Measurements from ENCODE around the gene ZNF33A. TPM values are rescaled to one million over a fixed set of nuclear protein-coding genes. Genes with fewer than 3 reads are reported as not detected.
"Not testable (repeated sequence)": the region's sequence is repeated elsewhere in the genome, so short reads cannot be mapped to it uniquely, and the experiment has no call there.

ZNF33A gene
- total RNA-seq (10 to 100 TPM; 17.6 to 26.5 (median 25.2) TPM), polyA plus RNA-seq (9.5 TPM)
- long read RNA-seq, donor 1, full-length matches to known transcripts: 16 of 25 reads
- long read RNA-seq, donor 1, partial matches to known transcripts: 0 of 25 reads
- long read RNA-seq, donor 1, other reads (novel, unspliced or antisense): 9 of 25 reads
- long read RNA-seq, donor 2, full-length matches to known transcripts: 6 of 13 reads
- long read RNA-seq, donor 2, partial matches to known transcripts: 0 of 13 reads
- long read RNA-seq, donor 2, other reads (novel, unspliced or antisense): 7 of 13 reads
- long read RNA-seq, donor 3, full-length matches to known transcripts: 18 of 31 reads
- long read RNA-seq, donor 3, partial matches to known transcripts: 0 of 31 reads
- long read RNA-seq, donor 3, other reads (novel, unspliced or antisense): 13 of 31 reads
- long read RNA-seq, donor 4, full-length matches to known transcripts: 4 of 4 reads
- long read RNA-seq, donor 4, partial matches to known transcripts: 0 of 4 reads
- long read RNA-seq, donor 4, other reads (novel, unspliced or antisense): 0 of 4 reads

DNA sequence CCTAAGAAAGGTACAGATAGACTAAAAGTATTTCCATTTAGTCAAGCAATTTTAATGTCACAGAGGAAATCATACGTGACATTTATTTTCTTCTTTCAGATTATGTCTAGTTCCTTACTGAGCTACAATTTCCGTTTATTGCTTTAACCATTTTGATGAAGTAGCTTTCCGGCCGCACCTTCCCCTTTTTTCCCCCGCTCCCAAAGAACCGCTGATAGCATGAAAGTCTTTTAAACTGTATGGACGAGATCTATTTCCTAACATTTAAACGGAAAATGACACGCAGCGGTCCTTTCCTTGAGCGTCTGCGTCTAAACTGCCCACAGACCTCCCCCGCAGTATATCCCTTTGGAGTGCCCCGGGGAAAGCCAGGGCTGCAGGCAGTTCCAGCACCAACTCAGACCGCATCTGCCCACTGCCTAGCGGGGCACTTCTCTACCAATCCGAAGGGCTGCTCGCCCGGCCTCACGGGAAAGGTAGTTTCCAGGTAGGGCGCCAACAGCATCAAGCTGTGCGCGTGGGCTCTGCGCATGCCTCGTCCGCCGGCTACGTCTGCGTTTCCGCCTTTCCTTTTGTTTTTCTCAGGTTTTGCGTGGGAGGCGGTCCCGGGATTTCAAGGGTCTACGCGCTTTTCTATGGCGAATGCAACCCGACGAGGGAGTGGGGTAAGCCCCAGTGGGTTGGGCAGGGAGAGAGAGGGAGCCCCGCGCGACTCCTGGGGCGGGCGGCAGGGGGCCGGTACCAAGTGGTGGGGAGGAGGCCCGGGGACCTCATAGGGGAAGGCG lies at the start of gene ZNF33A:
Gene ZNF33A (plus strand): TSS at position 557 of the 785 bp plus-strand sequence. CDS start 1,667 bp downstream, outside the sequence.
- Histone ChIP-seq H3K4me1 (ENCODE audit: control insufficient read depth, insufficient read depth, low read length) (no peaks in the 10 kb centered on the region), H3K27ac (ENCODE audit: low read length) (peak within 1 kb of the TSS; percentile 82), H3K9me3 (ENCODE audit: control insufficient read depth, low read length) (no peaks in the 10 kb centered on the region), H3K4me3 (ENCODE audit: low read length) (peak within 1 kb of the TSS; percentile 66), H3K27me3 (ENCODE audit: control insufficient read depth, insufficient read depth) (no peaks in the 10 kb centered on the region)
- WGBS: under 1% methylated on average over 46 of the region's 46 CpGs
- DNase-seq (peak; percentile 91 to 96 (median 96)), ATAC-seq (peak; percentile 97 to 98)
- intact Hi-C loops (cut with DNase I): loop anchor here in 1 of 4 donors (2.0 kb wide), 1 partner anchor 34 kb away; the partner anchor contains the start of gene ZNF25

DNA sequence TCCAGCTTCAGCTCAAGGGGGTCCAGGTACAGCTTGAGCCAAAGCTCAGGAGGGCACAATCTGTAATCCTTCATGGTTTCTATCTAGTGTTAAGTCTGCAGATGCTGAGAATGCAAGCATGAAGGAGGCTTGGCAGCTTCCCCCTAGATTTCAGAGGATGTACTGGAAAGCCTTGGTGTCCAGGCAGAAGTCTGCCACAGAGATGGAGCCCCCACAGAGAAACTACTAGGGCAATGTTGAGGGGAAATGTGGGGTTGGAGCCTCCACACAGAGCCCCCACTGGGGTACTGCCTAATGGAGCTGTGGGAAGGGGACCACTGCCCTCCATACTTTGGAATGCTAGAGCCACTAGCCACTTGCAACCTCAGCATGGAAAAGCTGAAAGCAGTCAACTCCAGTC lies 45.5 kb upstream of the ZNF33A start:
- intact Hi-C loops (cut with DNase I): no loop called here
- no peak for ATAC-seq
- no peaks in the 10 kb centered on the region for H3K9me3 ChIP-seq (ENCODE audit: control insufficient read depth, low read length)
- H3K27ac ChIP-seq (ENCODE audit: low read length): no peak overlapping the region
- no peak overlapping the region for H3K4me3 ChIP-seq (ENCODE audit: low read length)
- no peak for DNase-seq
- H3K27me3 ChIP-seq (ENCODE audit: control insufficient read depth, insufficient read depth): no peaks in the 10 kb centered on the region
- no peaks in the 10 kb centered on the region for H3K4me1 ChIP-seq (ENCODE audit: control insufficient read depth, insufficient read depth, low read length)

DNA sequence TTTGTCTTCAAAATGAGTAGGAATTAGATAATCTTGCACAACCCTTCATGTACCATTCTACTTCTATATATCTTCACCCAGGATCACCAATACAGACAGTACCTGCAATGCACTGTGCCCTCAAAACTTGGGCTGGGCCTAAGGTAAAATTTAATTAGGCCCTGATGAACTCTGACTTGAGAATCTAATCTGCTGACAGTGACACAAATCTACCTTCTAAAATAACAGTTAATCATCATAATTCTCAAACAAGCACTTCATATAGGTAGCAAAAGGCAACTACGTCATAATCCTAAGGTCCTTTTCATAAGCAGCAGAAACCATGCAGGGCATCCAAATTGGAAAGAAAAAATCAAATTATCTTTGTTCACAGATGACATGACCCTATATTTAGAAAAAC lies 38.1 kb upstream of the ZNF33A start:
- intact Hi-C loops (cut with DNase I): loop anchor here in 2 of 4 donors (10.0 kb wide), 2 partner anchors 118 to 122 kb away; partner anchors contain the start of genes ZNF248 (in 1 of the 2) and ZNF37A (in 1 of the 2)
- ATAC-seq (no peak), DNase-seq (no peak)
- Histone ChIP-seq H3K4me1 (ENCODE audit: control insufficient read depth, insufficient read depth, low read length) (no peaks in the 10 kb centered on the region), H3K9me3 (ENCODE audit: control insufficient read depth, low read length) (no peaks in the 10 kb centered on the region), H3K27ac (ENCODE audit: low read length) (no peak overlapping the region), H3K4me3 (ENCODE audit: low read length) (no peak overlapping the region), H3K27me3 (ENCODE audit: control insufficient read depth, insufficient read depth) (no peaks in the 10 kb centered on the region)
- 97% methylated on average over 1 of the region's 1 CpG for WGBS

- ATAC-seq: no peak
- DNase-seq: no peak
- peak overlapping the region; percentile 88 for H3K27ac ChIP-seq (ENCODE audit: low read length)
- WGBS: 19% methylated on average over 5 of the region's 5 CpGs
- no peaks in the 10 kb centered on the region for H3K9me3 ChIP-seq (ENCODE audit: control insufficient read depth, low read length)
- H3K4me3 ChIP-seq (ENCODE audit: low read length): peak overlapping the region; percentile 89
- H3K4me1 ChIP-seq (ENCODE audit: control insufficient read depth, insufficient read depth, low read length): no peaks in the 10 kb centered on the region
- no peaks in the 10 kb centered on the region for H3K27me3 ChIP-seq (ENCODE audit: control insufficient read depth, insufficient read depth)
- intact Hi-C loops (cut with DNase I): loop anchor here in 2 of 4 donors (10.0 kb wide), 2 partner anchors 119 to 121 kb away; partner anchors contain the start of genes ZNF248 (in 1 of the 2) and ZNF37A (in 1 of the 2)
These were observed 35.0 kb upstream of the ZNF33A start for GRCh38 chr10:37975401-37975991.

GRCh38 chr10:37976091-37976879 lies 34.2 kb upstream of the ZNF33A start, which contains the start of gene ZNF25:
ZNF25 (minus strand) TSS chr10:37976647; CDS start chr10:37971722, 4,925 bp downstream.
- H3K27ac ChIP-seq (ENCODE audit: low read length): peak within 1 kb of the TSS; percentile 98
- no peaks in the 10 kb centered on the region for H3K4me1 ChIP-seq (ENCODE audit: control insufficient read depth, insufficient read depth, low read length)
- DNase-seq (peak; percentile 99), ATAC-seq (peak; percentile 99)
- intact Hi-C loops (cut with DNase I): loop anchor here in 2 of 4 donors (2.0 to 10.0 kb wide), 3 partner anchors 35 to 121 kb away; partner anchors contain the start of genes ZNF248 (in 1 of the 2), ZNF33A (in 1 of the 2) and ZNF37A (in 1 of the 2)
- under 1% methylated on average over 66 of the region's 66 CpGs for WGBS
- H3K9me3 ChIP-seq (ENCODE audit: control insufficient read depth, low read length): no peaks in the 10 kb centered on the region
- no peaks in the 10 kb centered on the region for H3K27me3 ChIP-seq (ENCODE audit: control insufficient read depth, insufficient read depth)
- peak within 1 kb of the TSS; percentile 89 for H3K4me3 ChIP-seq (ENCODE audit: low read length)

GRCh38 chr10:37976880-37977203 lies 33.6 kb upstream of the ZNF33A start:
- H3K9me3 ChIP-seq (ENCODE audit: control insufficient read depth, low read length): no peaks in the 10 kb centered on the region
- H3K4me3 ChIP-seq (ENCODE audit: low read length): peak overlapping the region; percentile 66
- no peaks in the 10 kb centered on the region for H3K27me3 ChIP-seq (ENCODE audit: control insufficient read depth, insufficient read depth)
- intact Hi-C loops (cut with DNase I): loop anchor here in 2 of 4 donors (2.0 to 10.0 kb wide), 3 partner anchors 34 to 122 kb away; partner anchors contain the start of genes ZNF248 (in 1 of the 2), ZNF33A (in 1 of the 2) and ZNF37A (in 1 of the 2)
- peak overlapping the region; percentile 63 for H3K27ac ChIP-seq (ENCODE audit: low read length)
- DNase-seq (no peak), ATAC-seq (no peak)
- no peaks in the 10 kb centered on the region for H3K4me1 ChIP-seq (ENCODE audit: control insufficient read depth, insufficient read depth, low read length)
- 13% methylated on average over 9 of the region's 9 CpGs for WGBS

DNA sequence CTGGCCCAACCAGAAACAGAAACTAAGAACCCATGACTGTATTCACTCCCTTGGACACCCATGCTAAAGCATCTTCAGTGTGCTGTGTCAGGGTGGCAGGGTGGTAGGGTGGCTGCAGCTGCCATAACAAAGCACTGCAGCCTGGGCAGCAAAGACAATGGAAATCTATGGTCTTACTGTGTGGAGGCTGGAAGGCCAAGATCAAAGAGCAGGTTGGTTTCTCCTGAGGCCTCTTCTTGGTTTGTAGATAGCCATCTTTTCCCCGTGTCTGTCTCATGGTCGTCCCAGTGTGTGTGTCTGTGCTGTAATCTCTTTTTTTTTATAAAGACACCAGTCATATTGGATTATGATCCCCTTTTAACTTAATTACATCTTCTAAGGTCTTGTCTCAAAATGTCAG lies 18.8 kb upstream of the ZNF33A start:
- no peak overlapping the region for H3K27ac ChIP-seq (ENCODE audit: low read length)
- no peak for DNase-seq
- no peak overlapping the region for H3K4me3 ChIP-seq (ENCODE audit: low read length)
- intact Hi-C loops (cut with DNase I): no loop called here
- H3K27me3 ChIP-seq (ENCODE audit: control insufficient read depth, insufficient read depth): no peaks in the 10 kb centered on the region
- H3K9me3 ChIP-seq (ENCODE audit: control insufficient read depth, low read length): no peaks in the 10 kb centered on the region
- WGBS: 83% methylated on average over 2 of the region's 2 CpGs
- H3K4me1 ChIP-seq (ENCODE audit: control insufficient read depth, insufficient read depth, low read length): no peaks in the 10 kb centered on the region
- no peak for ATAC-seq

DNA sequence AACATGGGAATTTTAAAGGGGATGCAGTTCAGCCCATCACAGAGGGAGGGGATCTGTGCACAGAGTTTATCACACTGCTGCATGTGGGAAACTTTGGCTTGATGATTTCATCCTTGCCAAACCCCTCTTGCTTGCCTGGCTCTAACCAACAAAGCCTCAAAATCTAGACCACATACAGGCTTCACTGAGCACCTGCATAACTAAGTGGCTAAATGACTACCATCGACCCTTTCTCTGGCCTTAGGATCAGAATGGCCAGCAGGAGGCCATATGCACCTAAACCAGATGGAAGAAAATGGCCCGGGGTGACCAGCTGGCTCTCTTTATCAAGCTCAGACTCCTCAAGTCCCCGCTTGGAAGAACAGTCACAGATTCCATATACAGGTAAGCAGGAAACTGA lies 18.4 kb upstream of the ZNF33A start:
- no peak for DNase-seq
- Histone ChIP-seq H3K27me3 (ENCODE audit: control insufficient read depth, insufficient read depth) (no peaks in the 10 kb centered on the region), H3K4me1 (ENCODE audit: control insufficient read depth, insufficient read depth, low read length) (no peaks in the 10 kb centered on the region), H3K4me3 (ENCODE audit: low read length) (no peak overlapping the region), H3K27ac (ENCODE audit: low read length) (no peak overlapping the region), H3K9me3 (ENCODE audit: control insufficient read depth, low read length) (no peaks in the 10 kb centered on the region)
- 72% methylated on average over 3 of the region's 3 CpGs for WGBS
- no peak for ATAC-seq
- intact Hi-C loops (cut with DNase I): no loop called here

GRCh38 chr10:37998920-37999319 lies 11.6 kb upstream of the ZNF33A start:
- H3K4me3 ChIP-seq (ENCODE audit: low read length); ATAC-seq; H3K9me3 ChIP-seq (ENCODE audit: control insufficient read depth, low read length); DNase-seq; H3K4me1 ChIP-seq (ENCODE audit: control insufficient read depth, insufficient read depth, low read length); H3K27me3 ChIP-seq (ENCODE audit: control insufficient read depth, insufficient read depth); H3K27ac ChIP-seq (ENCODE audit: low read length); intact Hi-C loops (cut with DNase I): not testable (repeated sequence)
- WGBS: 70% methylated on average over 2 of the region's 3 CpGs

GRCh38 chr10:38000474-38000873 lies 10.0 kb upstream of the ZNF33A start:
- H3K27me3 ChIP-seq (ENCODE audit: control insufficient read depth, insufficient read depth); H3K9me3 ChIP-seq (ENCODE audit: control insufficient read depth, low read length); ATAC-seq; H3K4me3 ChIP-seq (ENCODE audit: low read length); DNase-seq; intact Hi-C loops (cut with DNase I); H3K27ac ChIP-seq (ENCODE audit: low read length); H3K4me1 ChIP-seq (ENCODE audit: control insufficient read depth, insufficient read depth, low read length): not testable (repeated sequence)
- WGBS: 94% methylated on average over 1 of the region's 1 CpG

Data from right cardiac atrium (tissue), 5 donors.